Keratinocyte (primary cell): Measurements from ENCODE around the gene MFN2.

Source experiments
- EZH2 ChIP-seq: IDR thresholded peaks from one replicate; pipeline ENCODE4 v1.6.1; 2012; ENCODE audit warnings: inconsistent platforms, mild to moderate bottlenecking, low read length, moderate library complexity
- TF ChIP-seq, protein P1 (sequence below), 3 experiments: IDR thresholded peaks in 1 of 3; conservative IDR thresholded peaks in 1 of 3; optimal IDR thresholded peaks in 1 of 3; 2 replicates in 2 of 3; 3 replicates in 1 of 3; pipeline versions ENCODE3 to v1.5.1; 2011; ENCODE audit warnings: low read length in 3 of 3, mild to moderate bottlenecking in 3 of 3, moderate library complexity in 2 of 3, control low read depth in 1 of 3, inconsistent platforms in 1 of 3; ENCODE audit not compliant: insufficient read depth in 2 of 3; ENCODE audit errors: extremely low read depth in 1 of 3

DNA sequence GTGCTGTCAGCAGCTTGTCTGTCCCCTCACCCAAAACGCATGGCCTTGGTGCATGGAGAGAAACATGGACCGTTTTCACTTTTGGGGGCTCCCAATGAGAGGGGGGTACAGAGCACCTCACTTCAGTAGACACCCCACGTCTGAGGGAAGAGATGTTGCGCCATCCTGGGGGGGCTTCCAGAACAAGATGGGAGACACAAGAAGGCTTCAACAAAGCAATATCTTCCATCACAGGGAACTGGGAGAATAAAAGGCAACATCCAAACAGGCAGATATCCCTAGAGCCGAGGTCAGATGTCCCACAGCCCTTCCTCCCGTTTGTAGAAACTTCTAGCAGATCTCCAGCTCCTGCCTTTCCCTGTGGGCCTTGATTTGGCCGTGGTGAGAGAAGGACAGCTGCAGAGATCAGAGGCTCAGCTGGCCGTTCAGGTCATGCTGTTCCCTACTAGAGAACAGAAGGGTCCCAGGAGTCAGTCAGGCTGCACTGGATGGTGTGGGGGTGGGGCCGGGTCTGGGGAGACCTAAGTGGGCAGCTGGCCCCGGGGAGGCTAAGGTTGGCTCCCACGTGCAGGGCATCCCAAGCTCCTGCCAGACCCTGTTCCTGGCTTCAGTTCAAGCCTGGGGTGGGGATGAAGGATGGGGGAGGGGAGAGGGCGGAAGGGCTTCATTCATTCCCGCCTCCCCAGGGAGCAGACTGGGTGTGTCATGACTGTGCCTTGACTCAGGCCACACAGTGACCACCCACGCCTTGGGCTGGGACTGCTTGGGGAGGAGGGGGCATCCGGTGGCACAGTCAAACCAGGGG is 41.3 kb upstream of the MFN2 start:
- TF ChIP-seq, protein P1, sequence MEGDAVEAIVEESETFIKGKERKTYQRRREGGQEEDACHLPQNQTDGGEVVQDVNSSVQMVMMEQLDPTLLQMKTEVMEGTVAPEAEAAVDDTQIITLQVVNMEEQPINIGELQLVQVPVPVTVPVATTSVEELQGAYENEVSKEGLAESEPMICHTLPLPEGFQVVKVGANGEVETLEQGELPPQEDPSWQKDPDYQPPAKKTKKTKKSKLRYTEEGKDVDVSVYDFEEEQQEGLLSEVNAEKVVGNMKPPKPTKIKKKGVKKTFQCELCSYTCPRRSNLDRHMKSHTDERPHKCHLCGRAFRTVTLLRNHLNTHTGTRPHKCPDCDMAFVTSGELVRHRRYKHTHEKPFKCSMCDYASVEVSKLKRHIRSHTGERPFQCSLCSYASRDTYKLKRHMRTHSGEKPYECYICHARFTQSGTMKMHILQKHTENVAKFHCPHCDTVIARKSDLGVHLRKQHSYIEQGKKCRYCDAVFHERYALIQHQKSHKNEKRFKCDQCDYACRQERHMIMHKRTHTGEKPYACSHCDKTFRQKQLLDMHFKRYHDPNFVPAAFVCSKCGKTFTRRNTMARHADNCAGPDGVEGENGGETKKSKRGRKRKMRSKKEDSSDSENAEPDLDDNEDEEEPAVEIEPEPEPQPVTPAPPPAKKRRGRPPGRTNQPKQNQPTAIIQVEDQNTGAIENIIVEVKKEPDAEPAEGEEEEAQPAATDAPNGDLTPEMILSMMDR (optimal IDR thresholded peaks at IDR 0.05 in 1 of 3, IDR thresholded peaks at IDR 0.05 in 1 of 3, conservative IDR thresholded peaks at IDR 0.05 in 1 of 3; ENCODE audit: extremely low read depth in 1 of 3, insufficient read depth in 2 of 3, low read length in 3 of 3) = no peak
- TF ChIP-seq EZH2 = no peak
